CD4-positive, alpha-beta T cell (primary cell): ENCODE results near the gene TSHZ1. TPM values are rescaled to one million over a fixed set of nuclear protein-coding genes. Genes with fewer than 3 reads are reported as not detected.

Source experiments
- ATAC-seq: fragments of 200-7000 bp; cut with Tn5 transposase; one replicate; pipeline ENCODE4 v1.10.0; 2022; ENCODE audit warnings: mild to moderate bottlenecking; ENCODE audit not compliant: poor library complexity
- CTCF ChIA-PET: fragments of 350-600 bp; sonication (Branson Sonifier 250); formaldehyde crosslinking; loops from one replicate; lab custom pipeline; 2021; ENCODE audit warnings: antibody characterized with exemption, inconsistent platforms; lab: Charles Lee
- POLR2A ChIA-PET: fragments of 350-600 bp; sonication (Branson Sonifier 250); formaldehyde crosslinking; loops from one replicate; lab custom pipeline; 2021; ENCODE audit warnings: antibody characterized with exemption, inconsistent platforms; lab: Charles Lee
- DNase-seq, 14 experiments: peaks; one replicate each; pipeline ENCODE4 v3.0.0-alpha.2; 2013 to 2020; ENCODE audit warnings: mixed read lengths in 2 of 14
- H3K27ac ChIP-seq, 2 donors: one replicate each; pipeline versions ENCODE4 v1.5.1 to v1.7.0; 2013; ENCODE audit warnings: low read length in 2 of 2, low read depth in 1 of 2, mild to moderate bottlenecking in 1 of 2
- H3K27me3 ChIP-seq, 2 experiments: 1 replicate in 1 of 2; 2 replicates in 1 of 2; pipeline versions ENCODE4 v1.6.1 to v1.7.0; 2013; ENCODE audit warnings: low read length in 2 of 2, control low read depth in 1 of 2, mild to moderate bottlenecking in 1 of 2, moderate library complexity in 1 of 2; ENCODE audit not compliant: insufficient read depth in 2 of 2, control insufficient read depth in 1 of 2
- H3K36me3 ChIP-seq: one replicate; pipeline ENCODE4 v1.6.1; 2013; ENCODE audit warnings: low read length, control low read depth; ENCODE audit not compliant: insufficient read depth
- H3K4me1 ChIP-seq: one replicate; pipeline ENCODE4 v1.6.1; 2013; ENCODE audit warnings: low read length, control low read depth; ENCODE audit not compliant: insufficient read depth
- H3K4me3 ChIP-seq: one replicate; pipeline ENCODE4 v1.5.1; 2013; ENCODE audit warnings: mild to moderate bottlenecking, low read length, moderate library complexity
- H3K9me3 ChIP-seq, 2 experiments: 1 replicate in 1 of 2; 2 replicates in 1 of 2; pipeline versions ENCODE4 v1.6.1 to v1.7.0; 2013; ENCODE audit warnings: low read length in 2 of 2, mild to moderate bottlenecking in 2 of 2, control low read depth in 1 of 2, moderate library complexity in 1 of 2; ENCODE audit not compliant: control insufficient read depth in 1 of 2, insufficient read depth in 1 of 2
- H3K27ac Mint-ChIP-seq: one replicate; pipeline ENCODE4 v1.8.0; 2020; ENCODE audit warnings: mixed read lengths
- H3K27me3 Mint-ChIP-seq: one replicate; pipeline ENCODE4 v1.8.0; 2021; ENCODE audit warnings: mixed read lengths
- H3K36me3 Mint-ChIP-seq: one replicate; pipeline ENCODE4 v1.8.0; 2021; ENCODE audit warnings: low read depth, mixed read lengths
- H3K4me1 Mint-ChIP-seq: one replicate; pipeline ENCODE4 v1.8.0; 2021; ENCODE audit warnings: low read depth, mixed read lengths
- H3K4me3 Mint-ChIP-seq: one replicate; pipeline ENCODE4 v1.8.0; 2020; ENCODE audit warnings: mild to moderate bottlenecking, mixed read lengths
- H3K9me3 Mint-ChIP-seq: one replicate; pipeline ENCODE4 v1.8.0; 2020; ENCODE audit warnings: mixed read lengths
- CTCF ChIP-seq: fragments of 200-600 bp; IDR thresholded peaks from one replicate; pipeline ENCODE4 v1.8.0; 2022; ENCODE audit warnings: antibody characterized with exemption, mild to moderate bottlenecking
- intact Hi-C, 2 experiments: fragments of 100-400 bp; cut with DNase I in 1 of 2; cut with micrococcal nuclease in 1 of 2; formaldehyde crosslinking; loops; one replicate each; pipeline versions ENCODE4 v1.15.1 to v1.9.0; 2023 to 2025; cut with DNase I, micrococcal nuclease
- total RNA-seq, 174 experiments: library from RNA in 2 of 174; stranded (reverse) in 2 of 174; gene quantifications; one replicate each; pipeline ENCODE4 v1.2.3 and lab custom pipeline; 2021 to 2026

Gene TSHZ1
- total RNA-seq, 2 experiments from 2014 or later = 19.9 to 21.5 TPM

- H3K36me3 Mint-ChIP-seq = no peaks in the 10 kb centered on the region
- Histone ChIP-seq H3K4me1 (peaks cover 17% of the 10 kb centered on the region), H3K9me3 (no peaks in the 10 kb centered on the region), H3K4me3 (no peak overlapping the region), H3K27ac (no peak overlapping the region), H3K36me3 (no peaks in the 10 kb centered on the region), H3K27me3 (no peaks in the 10 kb centered on the region)
- H3K9me3 Mint-ChIP-seq = no peaks in the 10 kb centered on the region
- intact Hi-C loops = no loop called here
- H3K4me1 Mint-ChIP-seq = peaks cover 91% of the 10 kb centered on the region
- ATAC-seq (no peak), DNase-seq (no peak)
- CTCF ChIA-PET = no interaction called here
- no peaks in the 10 kb centered on the region for H3K27me3 Mint-ChIP-seq
- no peak overlapping the region for H3K27ac Mint-ChIP-seq
- POLR2A ChIA-PET = no interaction called here
- no peak for TF ChIP-seq CTCF
- no peak overlapping the region for H3K4me3 Mint-ChIP-seq
These were observed 58.6 kb downstream of the TSHZ1 start for GRCh38 chr18:75269124-75269680.

- no peak overlapping the region for H3K4me3 Mint-ChIP-seq
These were observed 59.1 kb downstream of the TSHZ1 start for GRCh38 chr18:75269696-75270095.

DNA sequence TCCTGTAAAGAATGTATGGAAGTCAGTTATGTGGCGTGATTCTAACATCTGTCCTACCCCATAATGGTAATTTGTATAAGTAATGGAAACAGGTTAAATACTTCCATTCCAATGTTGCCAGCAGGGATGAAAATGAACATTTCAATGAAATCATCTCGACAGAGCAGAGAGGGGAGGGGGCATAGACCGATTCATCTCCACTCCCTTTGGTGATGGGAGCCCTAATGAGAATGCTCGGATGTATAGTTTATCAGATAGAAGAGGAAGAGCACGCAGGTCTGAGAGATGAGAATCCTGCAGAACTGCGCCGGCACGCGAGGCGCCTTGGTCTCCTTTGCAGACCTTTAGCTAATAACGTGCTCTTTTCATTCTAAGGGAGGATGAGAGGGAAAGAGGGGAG, 61.4 kb downstream of the TSHZ1 start:
- Histone ChIP-seq H3K36me3 (no peaks in the 10 kb centered on the region), H3K27me3 (no peaks in the 10 kb centered on the region), H3K9me3 (no peaks in the 10 kb centered on the region), H3K4me3 (no peak overlapping the region), H3K27ac (no peak overlapping the region), H3K4me1 (peaks cover 23% of the 10 kb centered on the region)
- no peaks in the 10 kb centered on the region for H3K9me3 Mint-ChIP-seq
- ATAC-seq (no peak), DNase-seq (no peak)
- intact Hi-C loops = no loop called here
- TF ChIP-seq CTCF = no peak
- ChIA-PET POLR2A (no interaction called here), CTCF (no interaction called here)
- no peak overlapping the region for H3K27ac Mint-ChIP-seq
- H3K4me1 Mint-ChIP-seq = peaks cover 85% of the 10 kb centered on the region
- no peaks in the 10 kb centered on the region for H3K27me3 Mint-ChIP-seq
- no peaks in the 10 kb centered on the region for H3K36me3 Mint-ChIP-seq
- H3K4me3 Mint-ChIP-seq = no peak overlapping the region

More at GRCh38 chr18:75269696-75270095, 59.1 kb downstream of the TSHZ1 start:
- DNase-seq (no peak), ATAC-seq (no peak)
- Mint-ChIP-seq H3K4me1 (peaks cover 89% of the 10 kb centered on the region), H3K27me3 (no peaks in the 10 kb centered on the region), H3K36me3 (no peaks in the 10 kb centered on the region), H3K27ac (no peak overlapping the region), H3K9me3 (no peaks in the 10 kb centered on the region)
- no peak overlapping the region for H3K27ac ChIP-seq
- POLR2A ChIA-PET = no interaction called here
- no peaks in the 10 kb centered on the region for H3K27me3 ChIP-seq
- H3K36me3 ChIP-seq = no peaks in the 10 kb centered on the region
- no peak for TF ChIP-seq CTCF
- H3K4me3 ChIP-seq = no peak overlapping the region
- intact Hi-C loops = no loop called here
- H3K4me1 ChIP-seq = peaks cover 17% of the 10 kb centered on the region
- CTCF ChIA-PET = no interaction called here
- H3K9me3 ChIP-seq = no peaks in the 10 kb centered on the region
